Measurements from ENCODE around the gene FUZ. TPM values are rescaled to one million over a fixed set of nuclear protein-coding genes. Genes with fewer than 3 reads are reported as not detected.

FUZ gene
- total RNA-seq = 10 to 100 TPM in 3 of 4 donors, 1 to 10 TPM in 1; 9.1 to 21.5 (median 15.6) TPM

GRCh38 chr19:49812997-49813861 lies at the start of gene FUZ:
Gene FUZ, minus strand, starts transcription at chr19:49813292. Its CDS starts 186 bp downstream, at chr19:49813106.
- 1% methylated on average over 45 of the region's 45 CpGs for WGBS, 2 donors
- TF ChIP-seq POLR2A (IDR thresholded peaks at IDR 0.05) = no peak
- TF ChIP-seq, protein P1, sequence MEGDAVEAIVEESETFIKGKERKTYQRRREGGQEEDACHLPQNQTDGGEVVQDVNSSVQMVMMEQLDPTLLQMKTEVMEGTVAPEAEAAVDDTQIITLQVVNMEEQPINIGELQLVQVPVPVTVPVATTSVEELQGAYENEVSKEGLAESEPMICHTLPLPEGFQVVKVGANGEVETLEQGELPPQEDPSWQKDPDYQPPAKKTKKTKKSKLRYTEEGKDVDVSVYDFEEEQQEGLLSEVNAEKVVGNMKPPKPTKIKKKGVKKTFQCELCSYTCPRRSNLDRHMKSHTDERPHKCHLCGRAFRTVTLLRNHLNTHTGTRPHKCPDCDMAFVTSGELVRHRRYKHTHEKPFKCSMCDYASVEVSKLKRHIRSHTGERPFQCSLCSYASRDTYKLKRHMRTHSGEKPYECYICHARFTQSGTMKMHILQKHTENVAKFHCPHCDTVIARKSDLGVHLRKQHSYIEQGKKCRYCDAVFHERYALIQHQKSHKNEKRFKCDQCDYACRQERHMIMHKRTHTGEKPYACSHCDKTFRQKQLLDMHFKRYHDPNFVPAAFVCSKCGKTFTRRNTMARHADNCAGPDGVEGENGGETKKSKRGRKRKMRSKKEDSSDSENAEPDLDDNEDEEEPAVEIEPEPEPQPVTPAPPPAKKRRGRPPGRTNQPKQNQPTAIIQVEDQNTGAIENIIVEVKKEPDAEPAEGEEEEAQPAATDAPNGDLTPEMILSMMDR (IDR thresholded peaks at IDR 0.05) = peak in 1 of 3 donors; percentile 22
- intact Hi-C loops (cut with DNase I; ENCODE audit: low total_unique reads) = no loop called here
- H3K4me3 ChIP-seq (ENCODE audit: low read depth, poor library complexity, severe bottlenecking) = peak within 1 kb of the TSS; percentile 44
- peak; percentile 98 to 99 for DNase-seq (ENCODE audit: low spot score in 2 of 2)

GRCh38 chr19:49862391-49863253 lies 49.5 kb upstream of the FUZ start:
- TF ChIP-seq, protein P1 (IDR thresholded peaks at IDR 0.05) = no peak
- no peak for TF ChIP-seq POLR2A (IDR thresholded peaks at IDR 0.05)
- no peak for DNase-seq (ENCODE audit: low spot score in 2 of 2)
- intact Hi-C loops (cut with DNase I; ENCODE audit: low total_unique reads) = no loop called here
- no peak overlapping the region for H3K4me3 ChIP-seq (ENCODE audit: low read depth, poor library complexity, severe bottlenecking)
- WGBS, 2 donors = 80% methylated on average over 37 to 49 of the region's 49 CpGs

DNA sequence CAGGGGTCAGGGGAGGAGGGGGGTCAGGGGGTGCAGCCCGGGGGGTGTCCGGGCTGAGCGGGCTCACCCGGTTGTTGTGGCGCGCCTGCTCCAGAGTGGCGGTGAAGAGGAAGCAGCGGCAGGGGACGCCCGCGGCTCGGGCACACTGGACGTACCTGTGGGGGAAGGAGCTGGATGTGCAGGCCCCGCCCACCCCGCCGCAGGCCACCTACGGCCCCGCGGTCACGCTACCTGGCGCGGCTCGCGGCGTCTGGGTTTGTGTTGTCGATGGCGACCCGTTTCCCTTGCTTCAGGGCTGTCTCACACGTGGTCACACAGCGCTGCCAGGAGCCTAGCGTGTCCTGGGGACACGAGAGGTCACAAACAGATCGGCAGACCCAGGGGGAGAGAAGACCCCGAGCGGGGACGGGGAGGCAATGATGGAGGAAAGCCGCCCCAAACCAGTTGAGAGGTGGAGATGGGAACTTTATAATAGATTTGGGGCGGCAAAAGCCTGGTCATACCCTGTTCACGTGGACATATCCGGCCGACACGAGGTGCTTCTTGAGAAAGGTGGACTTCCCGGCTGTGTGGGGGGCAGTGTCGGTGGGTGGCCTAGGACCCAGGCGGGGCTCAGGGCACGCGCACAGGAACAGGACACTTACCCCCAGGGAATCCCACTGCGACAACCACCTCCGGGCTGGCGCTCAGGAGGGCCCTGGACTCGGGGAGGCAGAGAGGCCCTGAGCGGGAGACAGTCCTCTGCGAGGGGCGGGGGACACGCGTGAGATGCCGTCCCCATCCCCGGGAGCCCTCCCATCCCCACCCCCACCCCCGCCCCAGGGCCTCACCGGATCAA lies 48.7 kb upstream of the FUZ start:
- intact Hi-C loops (cut with DNase I; ENCODE audit: low total_unique reads) = no loop called here
- 64 to 75% methylated on average over 56 to 58 of the region's 60 CpGs for WGBS, 2 donors
- H3K4me3 ChIP-seq (ENCODE audit: low read depth, poor library complexity, severe bottlenecking) = no peak overlapping the region
- TF ChIP-seq, protein P1 (IDR thresholded peaks at IDR 0.05) = no peak
- no peak for TF ChIP-seq POLR2A (IDR thresholded peaks at IDR 0.05)
- DNase-seq (ENCODE audit: low spot score in 2 of 2) = no peak

DNA sequence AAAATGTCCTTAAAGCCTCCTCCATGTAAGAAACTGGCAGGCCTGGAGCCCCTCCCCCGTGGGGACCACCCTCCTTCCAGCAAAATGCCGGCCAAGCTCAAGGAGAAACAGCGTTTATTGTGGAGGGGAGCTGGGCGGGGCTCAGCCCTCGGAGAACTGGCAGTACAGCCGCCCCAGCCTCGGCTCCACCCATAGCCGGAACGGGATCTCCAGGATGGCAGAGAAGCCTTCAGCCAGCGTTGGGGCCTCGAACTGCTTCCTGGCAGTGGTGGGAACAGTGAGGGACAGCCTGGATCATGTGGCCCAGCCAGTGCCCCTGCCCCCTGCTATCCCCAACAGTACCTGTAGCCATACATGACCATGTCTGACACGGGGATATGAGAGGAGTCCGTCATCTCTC lies 48.0 kb upstream of the FUZ start:
- WGBS, 2 donors = 26 to 27% methylated on average over 11 to 12 of the region's 13 CpGs
- intact Hi-C loops (cut with DNase I; ENCODE audit: low total_unique reads) = no loop called here
- H3K4me3 ChIP-seq (ENCODE audit: low read depth, poor library complexity, severe bottlenecking) = no peak overlapping the region
- TF ChIP-seq, protein P1 (IDR thresholded peaks at IDR 0.05) = no peak
- TF ChIP-seq POLR2A (IDR thresholded peaks at IDR 0.05) = no peak
- DNase-seq (ENCODE audit: low spot score in 2 of 2) = no peak

DNA sequence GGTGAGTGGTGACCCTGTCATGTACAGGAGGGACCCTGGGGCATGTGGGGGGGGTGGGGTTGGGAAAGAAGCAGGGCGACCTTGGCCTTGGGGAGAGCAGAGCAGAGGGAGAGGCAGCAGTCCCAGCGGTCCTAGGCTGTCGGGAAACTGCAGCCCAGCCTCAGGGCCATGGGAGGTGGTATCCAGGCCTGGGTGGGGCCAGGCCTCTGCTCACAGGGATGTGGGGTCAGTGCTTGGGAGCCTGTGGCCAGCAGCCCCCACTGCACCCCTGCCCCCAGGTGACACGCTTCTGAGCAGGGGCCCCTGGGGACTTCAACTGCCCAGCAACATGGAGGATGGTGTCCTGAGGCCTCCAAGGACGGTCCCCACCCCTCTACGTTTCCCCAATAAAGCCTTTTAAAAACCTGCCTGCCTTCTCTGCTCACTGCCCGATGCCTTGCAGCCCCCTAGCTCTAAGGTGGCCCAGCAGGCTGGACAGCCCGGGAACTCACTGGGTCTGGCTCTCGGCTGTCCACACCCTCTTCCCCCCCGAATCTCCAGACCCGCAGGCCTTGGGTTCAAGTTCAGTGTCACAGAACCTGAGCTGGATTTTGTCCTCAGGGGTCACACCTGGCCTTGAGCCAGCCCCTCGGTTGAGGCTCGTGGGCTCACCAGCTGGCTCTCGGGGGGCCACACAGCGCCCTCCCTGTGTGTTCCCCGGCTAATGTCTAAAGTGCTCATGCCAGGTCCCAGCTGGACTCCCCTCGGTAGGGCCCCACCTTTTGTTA lies 47.4 kb upstream of the FUZ start:
- 71 to 78% methylated on average over 12 to 17 of the region's 17 CpGs for WGBS, 2 donors
- no peak overlapping the region for H3K4me3 ChIP-seq (ENCODE audit: low read depth, poor library complexity, severe bottlenecking)
- intact Hi-C loops (cut with DNase I; ENCODE audit: low total_unique reads) = no loop called here
- TF ChIP-seq, protein P1 (IDR thresholded peaks at IDR 0.05) = no peak
- TF ChIP-seq POLR2A (IDR thresholded peaks at IDR 0.05) = no peak
- DNase-seq (ENCODE audit: low spot score in 2 of 2) = no peak
